Measurements from ENCODE around the gene CTNNB1.

CTNNB1 gene

DNA sequence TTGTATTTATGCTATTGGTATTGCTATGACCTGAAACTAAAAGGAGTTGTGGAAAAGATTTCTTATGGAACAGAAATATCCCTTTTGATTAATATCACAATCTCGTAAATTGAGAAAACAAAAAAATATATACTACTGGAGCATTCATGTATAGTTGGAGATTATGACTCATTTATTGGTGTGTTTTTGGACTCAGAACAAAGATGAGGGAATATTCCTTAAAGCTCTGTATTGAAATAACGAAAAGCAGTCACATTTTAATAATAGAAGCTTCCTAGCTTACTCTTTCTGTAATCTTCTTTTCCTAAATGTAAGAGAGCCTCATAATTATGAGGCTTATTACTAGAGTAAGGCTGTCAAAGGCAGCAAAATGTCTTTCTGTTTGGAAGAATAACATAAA is 14.3 kb downstream of the CTNNB1 start:
- H3K4me3 ChIP-seq (ENCODE audit: low read length) = no peak overlapping the region
- DNase-seq (ENCODE audit: low read depth) = no peak
- TF ChIP-seq, protein P1, sequence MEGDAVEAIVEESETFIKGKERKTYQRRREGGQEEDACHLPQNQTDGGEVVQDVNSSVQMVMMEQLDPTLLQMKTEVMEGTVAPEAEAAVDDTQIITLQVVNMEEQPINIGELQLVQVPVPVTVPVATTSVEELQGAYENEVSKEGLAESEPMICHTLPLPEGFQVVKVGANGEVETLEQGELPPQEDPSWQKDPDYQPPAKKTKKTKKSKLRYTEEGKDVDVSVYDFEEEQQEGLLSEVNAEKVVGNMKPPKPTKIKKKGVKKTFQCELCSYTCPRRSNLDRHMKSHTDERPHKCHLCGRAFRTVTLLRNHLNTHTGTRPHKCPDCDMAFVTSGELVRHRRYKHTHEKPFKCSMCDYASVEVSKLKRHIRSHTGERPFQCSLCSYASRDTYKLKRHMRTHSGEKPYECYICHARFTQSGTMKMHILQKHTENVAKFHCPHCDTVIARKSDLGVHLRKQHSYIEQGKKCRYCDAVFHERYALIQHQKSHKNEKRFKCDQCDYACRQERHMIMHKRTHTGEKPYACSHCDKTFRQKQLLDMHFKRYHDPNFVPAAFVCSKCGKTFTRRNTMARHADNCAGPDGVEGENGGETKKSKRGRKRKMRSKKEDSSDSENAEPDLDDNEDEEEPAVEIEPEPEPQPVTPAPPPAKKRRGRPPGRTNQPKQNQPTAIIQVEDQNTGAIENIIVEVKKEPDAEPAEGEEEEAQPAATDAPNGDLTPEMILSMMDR (IDR thresholded peaks at IDR 0.05; ENCODE audit: insufficient read depth, low read depth, low read length, missing control alignments) = no peak

DNA sequence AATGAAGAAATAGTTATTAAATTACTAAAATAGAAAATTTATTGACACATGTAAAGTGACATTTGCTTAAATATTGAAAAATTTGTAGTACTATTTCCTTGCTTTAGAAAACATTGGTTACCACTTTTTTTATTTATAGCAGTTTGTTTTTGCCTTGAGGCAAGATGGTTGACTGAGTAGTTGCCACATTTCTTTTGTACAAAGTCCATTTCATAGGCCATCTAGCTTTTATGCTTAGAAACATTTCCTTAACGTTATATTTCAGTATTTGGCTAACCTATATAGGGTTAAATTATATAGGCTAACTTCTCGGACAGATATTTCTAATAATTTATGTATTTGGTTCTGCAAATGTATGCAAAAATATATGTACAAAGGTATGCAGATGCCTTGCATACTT is 17.1 kb downstream of the CTNNB1 start:
- H3K4me3 ChIP-seq (ENCODE audit: low read length) = no peak overlapping the region
- TF ChIP-seq, protein P1 (IDR thresholded peaks at IDR 0.05; ENCODE audit: insufficient read depth, low read depth, low read length, missing control alignments) = no peak
- DNase-seq (ENCODE audit: low read depth) = no peak

DNA sequence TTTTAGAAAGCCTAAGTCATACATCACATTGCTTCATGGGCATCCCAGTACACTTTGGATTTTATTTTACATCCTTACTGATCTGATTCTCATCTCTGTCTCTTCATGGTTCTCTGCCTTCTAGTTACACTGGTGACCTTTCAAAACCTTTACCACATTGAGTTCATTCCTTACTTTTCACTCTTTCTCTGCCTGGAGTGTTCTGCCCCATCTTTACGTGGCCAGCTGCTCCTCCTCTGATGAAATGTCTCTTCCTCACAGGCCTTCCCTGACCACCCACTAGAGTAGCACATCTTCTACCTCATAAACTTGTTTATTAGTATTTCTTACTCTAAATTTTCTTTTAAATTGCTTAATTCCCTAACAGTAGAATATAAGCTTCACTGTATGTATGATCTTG is 17.7 kb downstream of the CTNNB1 start:
- TF ChIP-seq, protein P1 (IDR thresholded peaks at IDR 0.05; ENCODE audit: insufficient read depth, low read depth, low read length, missing control alignments) = no peak

DNA sequence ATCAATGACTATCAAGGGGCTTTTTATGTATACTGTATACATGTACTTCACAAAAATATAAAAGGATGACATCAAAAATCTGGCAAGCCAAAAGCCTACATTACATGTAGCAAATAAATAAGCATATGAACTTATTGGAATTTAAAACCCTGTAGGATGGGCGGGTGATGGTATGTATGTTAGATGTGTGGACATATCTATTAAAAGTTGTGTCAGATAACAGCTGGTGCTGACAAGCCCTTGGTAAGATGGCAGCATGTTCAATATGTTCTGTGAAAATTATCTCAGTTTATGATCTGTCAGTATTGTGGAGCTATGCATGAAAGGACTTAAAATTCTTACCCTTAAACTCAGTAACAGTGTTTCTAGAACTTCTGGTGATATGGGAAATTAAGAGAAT is 20.1 kb downstream of the CTNNB1 start:
- DNase-seq (ENCODE audit: low read depth) = no peak
- TF ChIP-seq, protein P1 (IDR thresholded peaks at IDR 0.05; ENCODE audit: insufficient read depth, low read depth, low read length, missing control alignments) = no peak
- H3K4me3 ChIP-seq (ENCODE audit: low read length) = no peak overlapping the region

More for the DNA sequence above, 17.7 kb downstream of the CTNNB1 start:
- DNase-seq (ENCODE audit: low read depth) = no peak
- H3K4me3 ChIP-seq (ENCODE audit: low read length) = no peak overlapping the region

DNA sequence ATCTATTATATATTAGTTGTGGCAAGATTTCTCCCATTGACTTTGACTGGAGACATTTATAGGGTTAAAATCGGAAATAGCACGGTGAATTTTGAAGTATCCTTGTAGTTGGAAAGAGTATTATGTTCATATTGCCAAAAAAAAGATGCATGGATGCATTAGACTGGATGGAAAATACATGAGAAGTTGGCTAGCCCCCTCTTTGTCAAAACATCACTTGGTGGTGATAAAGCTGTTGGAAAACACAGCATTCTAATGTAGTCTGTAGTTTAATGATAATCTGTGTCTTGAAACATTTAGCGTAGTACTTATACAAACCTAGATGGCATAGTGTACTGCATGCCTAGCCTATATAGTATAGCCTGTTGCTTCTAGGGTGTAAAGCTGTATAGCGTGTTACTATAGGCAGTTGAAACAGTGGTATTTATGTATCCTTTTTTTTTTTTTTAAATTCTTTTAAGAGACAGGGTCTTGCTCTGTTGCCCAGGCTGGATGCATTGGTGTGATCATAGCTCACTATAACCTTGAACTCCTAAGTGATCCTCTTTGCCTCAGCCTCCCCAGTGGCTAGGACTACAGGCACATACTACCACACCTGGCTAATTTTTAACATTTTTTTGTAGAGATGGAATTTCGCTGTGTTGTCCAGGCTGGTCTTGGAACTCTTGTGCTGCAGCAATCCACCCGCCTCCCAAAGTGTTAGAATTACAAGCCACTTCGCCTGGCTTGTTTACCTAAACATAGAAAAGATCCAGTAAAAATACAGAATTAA is 21.8 kb downstream of the CTNNB1 start:
- TF ChIP-seq, protein P1 (IDR thresholded peaks at IDR 0.05; ENCODE audit: insufficient read depth, low read depth, low read length, missing control alignments) = no peak
- DNase-seq (ENCODE audit: low read depth) = no peak
- H3K4me3 ChIP-seq (ENCODE audit: low read length) = no peak overlapping the region

DNA sequence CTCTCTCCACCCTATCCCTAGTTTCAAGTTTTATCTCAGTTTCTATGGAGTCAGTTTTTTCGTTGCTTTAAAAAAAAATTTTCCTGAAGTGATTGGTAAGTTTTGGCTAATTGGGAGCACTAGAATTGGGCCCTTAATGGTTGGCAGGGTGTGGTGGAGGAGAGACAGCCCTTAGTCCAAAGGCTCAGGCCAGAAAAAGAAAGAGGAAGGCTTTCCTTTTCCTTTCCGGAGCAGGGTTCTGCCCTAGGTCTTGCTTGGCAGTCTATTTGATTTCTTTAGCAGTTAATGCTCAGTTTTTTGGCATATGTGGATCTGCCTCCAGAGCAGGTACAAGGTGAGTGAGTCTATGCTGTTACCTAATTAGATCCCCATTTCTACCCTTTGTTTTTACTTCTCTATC is 22.7 kb downstream of the CTNNB1 start:
- TF ChIP-seq, protein P1 (IDR thresholded peaks at IDR 0.05; ENCODE audit: insufficient read depth, low read depth, low read length, missing control alignments) = no peak
- no peak for DNase-seq (ENCODE audit: low read depth)
- H3K4me3 ChIP-seq (ENCODE audit: low read length) = no peak overlapping the region

DNA sequence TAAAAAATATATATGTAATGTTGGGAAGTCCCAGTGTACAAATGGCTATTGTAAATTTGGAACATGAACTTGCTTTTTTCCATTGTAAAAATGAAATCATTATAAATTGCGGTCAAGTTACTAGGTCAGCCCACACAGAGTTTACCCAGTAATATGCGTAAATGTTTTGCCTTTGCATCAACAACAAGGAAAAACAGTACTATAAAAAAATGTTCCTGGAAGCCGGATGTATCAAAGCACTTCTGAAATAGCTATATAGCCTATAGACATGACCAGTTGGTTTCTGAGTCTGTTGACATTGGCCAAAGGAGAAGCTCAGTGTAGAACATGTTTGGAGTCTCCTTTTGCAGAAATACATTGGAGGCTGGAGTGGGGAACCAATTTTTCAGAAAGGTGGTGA is 23.2 kb downstream of the CTNNB1 start:
- H3K4me3 ChIP-seq (ENCODE audit: low read length) = no peak overlapping the region
- DNase-seq (ENCODE audit: low read depth) = no peak
- TF ChIP-seq, protein P1 (IDR thresholded peaks at IDR 0.05; ENCODE audit: insufficient read depth, low read depth, low read length, missing control alignments) = no peak

Data from epithelial cell of esophagus (primary cell).